ENCODE results near the gene IPPK. TPM values are rescaled to one million over a fixed set of nuclear protein-coding genes. Genes with fewer than 3 reads are reported as not detected.
A peak's percentile ranks its signal among the peaks of the same experiment; 100 is the strongest.

The IPPK gene
- total RNA-seq, 1 donor from 2014 or later, result 10.1 TPM

GRCh38 chr9:92638621-92639101 lies 31.3 kb downstream of the IPPK start:
- no peak overlapping the region for H3K27ac Mint-ChIP-seq (ENCODE audit: unreplicated experiment)
- no peak for DNase-seq (ENCODE audit: low spot score)
- peaks cover 4% of the 10 kb centered on the region for H3K27me3 Mint-ChIP-seq (ENCODE audit: unreplicated experiment)
- no peak overlapping the region for H3K4me3 Mint-ChIP-seq (ENCODE audit: unreplicated experiment)
- H3K4me1 Mint-ChIP-seq (ENCODE audit: unreplicated experiment), result peaks cover 2% of the 10 kb centered on the region
- H3K36me3 Mint-ChIP-seq (ENCODE audit: low read depth, unreplicated experiment), result peaks cover 43% of the 10 kb centered on the region
- TF ChIP-seq, protein P1, sequence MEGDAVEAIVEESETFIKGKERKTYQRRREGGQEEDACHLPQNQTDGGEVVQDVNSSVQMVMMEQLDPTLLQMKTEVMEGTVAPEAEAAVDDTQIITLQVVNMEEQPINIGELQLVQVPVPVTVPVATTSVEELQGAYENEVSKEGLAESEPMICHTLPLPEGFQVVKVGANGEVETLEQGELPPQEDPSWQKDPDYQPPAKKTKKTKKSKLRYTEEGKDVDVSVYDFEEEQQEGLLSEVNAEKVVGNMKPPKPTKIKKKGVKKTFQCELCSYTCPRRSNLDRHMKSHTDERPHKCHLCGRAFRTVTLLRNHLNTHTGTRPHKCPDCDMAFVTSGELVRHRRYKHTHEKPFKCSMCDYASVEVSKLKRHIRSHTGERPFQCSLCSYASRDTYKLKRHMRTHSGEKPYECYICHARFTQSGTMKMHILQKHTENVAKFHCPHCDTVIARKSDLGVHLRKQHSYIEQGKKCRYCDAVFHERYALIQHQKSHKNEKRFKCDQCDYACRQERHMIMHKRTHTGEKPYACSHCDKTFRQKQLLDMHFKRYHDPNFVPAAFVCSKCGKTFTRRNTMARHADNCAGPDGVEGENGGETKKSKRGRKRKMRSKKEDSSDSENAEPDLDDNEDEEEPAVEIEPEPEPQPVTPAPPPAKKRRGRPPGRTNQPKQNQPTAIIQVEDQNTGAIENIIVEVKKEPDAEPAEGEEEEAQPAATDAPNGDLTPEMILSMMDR (IDR thresholded peaks at IDR 0.05; ENCODE audit: unreplicated experiment), result no peak
- H3K9me3 Mint-ChIP-seq (ENCODE audit: unreplicated experiment), result no peaks in the 10 kb centered on the region

DNA sequence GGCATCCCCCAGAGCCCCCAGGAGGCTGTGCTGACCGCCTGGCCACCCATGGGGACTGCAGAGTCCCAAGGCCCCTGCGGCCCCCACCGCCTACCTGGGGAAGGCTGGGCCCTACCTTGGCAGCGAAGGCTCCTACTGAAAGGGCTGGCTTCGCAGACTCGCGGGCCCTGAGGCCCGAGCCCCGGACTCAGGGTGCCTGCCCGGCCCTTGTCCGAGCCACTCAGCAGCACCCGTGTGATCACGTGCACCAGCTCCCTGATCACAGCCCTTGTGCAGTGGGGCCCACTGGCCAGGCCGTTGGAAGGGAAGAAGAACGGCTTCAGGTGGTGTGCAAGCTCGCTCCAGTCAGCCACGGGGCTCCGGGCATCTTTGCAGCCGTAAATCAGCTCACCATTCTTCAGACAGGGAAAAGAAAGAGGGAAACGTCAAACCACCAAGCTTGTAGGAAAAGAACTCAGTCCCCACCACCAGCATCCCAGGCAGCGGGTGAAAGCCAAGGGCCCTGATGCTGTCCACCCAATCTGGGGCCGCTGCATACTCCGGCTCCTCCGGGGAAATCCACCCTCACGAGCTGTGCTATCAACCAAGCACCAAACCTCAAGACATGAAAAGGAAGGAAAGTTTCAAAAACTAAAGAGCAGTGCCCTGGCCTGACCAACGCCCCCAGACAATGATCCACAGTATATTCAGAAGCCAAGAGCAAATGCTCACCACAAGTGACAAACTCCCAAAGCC lies 31.9 kb downstream of the IPPK start:
- no peak for DNase-seq (ENCODE audit: low spot score)
- no peak overlapping the region for H3K4me3 Mint-ChIP-seq (ENCODE audit: unreplicated experiment)
- peaks cover 43% of the 10 kb centered on the region for H3K36me3 Mint-ChIP-seq (ENCODE audit: low read depth, unreplicated experiment)
- H3K4me1 Mint-ChIP-seq (ENCODE audit: unreplicated experiment), result peaks cover 2% of the 10 kb centered on the region
- peaks cover 4% of the 10 kb centered on the region for H3K27me3 Mint-ChIP-seq (ENCODE audit: unreplicated experiment)
- TF ChIP-seq, protein P1 (IDR thresholded peaks at IDR 0.05; ENCODE audit: unreplicated experiment), result no peak
- H3K9me3 Mint-ChIP-seq (ENCODE audit: unreplicated experiment), result no peaks in the 10 kb centered on the region
- H3K27ac Mint-ChIP-seq (ENCODE audit: unreplicated experiment), result no peak overlapping the region

- no peak for DNase-seq (ENCODE audit: low spot score)
- H3K4me3 Mint-ChIP-seq (ENCODE audit: unreplicated experiment), result no peak overlapping the region
Observed at GRCh38 chr9:92637326-92637725, 32.6 kb downstream of the IPPK start.

DNA sequence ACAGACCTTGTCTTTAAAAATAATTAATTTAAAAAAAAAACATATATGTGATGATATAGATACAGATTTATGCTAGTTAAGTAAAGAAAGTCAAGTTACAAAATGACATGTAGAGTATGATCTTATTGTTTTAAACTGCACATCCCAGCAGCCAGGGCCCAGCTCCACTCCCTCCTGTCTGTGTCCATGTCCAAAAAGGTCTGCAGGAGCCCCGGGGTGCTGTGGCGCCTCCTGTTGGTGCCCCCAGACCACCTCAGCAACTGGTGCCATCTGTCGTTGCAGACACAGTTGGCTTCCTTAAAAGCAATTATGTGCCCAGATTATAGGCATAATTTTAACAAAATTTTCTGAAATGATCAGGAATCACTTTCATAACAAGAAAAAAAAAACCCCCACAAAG lies 33.3 kb downstream of the IPPK start:
- Mint-ChIP-seq H3K4me3 (ENCODE audit: unreplicated experiment) (no peak overlapping the region), H3K4me1 (ENCODE audit: unreplicated experiment) (peaks cover 2% of the 10 kb centered on the region), H3K36me3 (ENCODE audit: low read depth, unreplicated experiment) (peaks cover 39% of the 10 kb centered on the region), H3K9me3 (ENCODE audit: unreplicated experiment) (no peaks in the 10 kb centered on the region), H3K27me3 (ENCODE audit: unreplicated experiment) (peaks cover 3% of the 10 kb centered on the region), H3K27ac (ENCODE audit: unreplicated experiment) (no peak overlapping the region)
- TF ChIP-seq, protein P1 (IDR thresholded peaks at IDR 0.05; ENCODE audit: unreplicated experiment), result no peak
- no peak for DNase-seq (ENCODE audit: low spot score)

More at GRCh38 chr9:92637326-92637725, 32.6 kb downstream of the IPPK start:
- Mint-ChIP-seq H3K27ac (ENCODE audit: unreplicated experiment) (no peak overlapping the region), H3K9me3 (ENCODE audit: unreplicated experiment) (no peaks in the 10 kb centered on the region), H3K36me3 (ENCODE audit: low read depth, unreplicated experiment) (peaks cover 38% of the 10 kb centered on the region), H3K27me3 (ENCODE audit: unreplicated experiment) (peaks cover 4% of the 10 kb centered on the region), H3K4me1 (ENCODE audit: unreplicated experiment) (peaks cover 2% of the 10 kb centered on the region)
- TF ChIP-seq, protein P1 (IDR thresholded peaks at IDR 0.05; ENCODE audit: unreplicated experiment), result no peak

- Mint-ChIP-seq H3K4me3 (ENCODE audit: unreplicated experiment) (peak overlapping the region; percentile 42), H3K36me3 (ENCODE audit: low read depth, unreplicated experiment) (peaks cover 37% of the 10 kb centered on the region), H3K27me3 (ENCODE audit: unreplicated experiment) (peaks cover 1% of the 10 kb centered on the region), H3K4me1 (ENCODE audit: unreplicated experiment) (peaks cover 2% of the 10 kb centered on the region), H3K27ac (ENCODE audit: unreplicated experiment) (no peak overlapping the region), H3K9me3 (ENCODE audit: unreplicated experiment) (no peaks in the 10 kb centered on the region)
- TF ChIP-seq, protein P1 (IDR thresholded peaks at IDR 0.05; ENCODE audit: unreplicated experiment), result no peak
- DNase-seq (ENCODE audit: low spot score), result no peak
Observed at GRCh38 chr9:92635760-92636159, 34.2 kb downstream of the IPPK start.

All from endothelial cell (in vitro differentiated cells).